HEK293 (cell line): ENCODE results near the gene NBDY.

ENCODE experiments used
- AEBP2 ChIP-seq: fragments of 450-650 bp; formaldehyde crosslinking; IDR thresholded peaks from 2 replicates; pipeline ENCODE4 v1.5.1; 2016; ENCODE audit warnings: missing biosample characterization, missing genetic modification characterization, borderline replicate concordance
- YY1 ChIP-seq: fragments of 450-650 bp; formaldehyde crosslinking; IDR thresholded peaks from 2 replicates; pipeline ENCODE4 v1.5.1; 2018; ENCODE audit warnings: missing biosample characterization, missing genetic modification characterization

GRCh38 chrX:56733459-56734046 is 4.5 kb downstream of the NBDY start:
- TF ChIP-seq YY1 (tag by site-specific recombination) (no peak), AEBP2 (tag by site-specific recombination) (no peak)
